Ovary (tissue), 9 donors: Measurements from ENCODE around the gene RHOV. TPM values are rescaled to one million over a fixed set of nuclear protein-coding genes. Genes with fewer than 3 reads are reported as not detected.
A peak's percentile ranks its signal among the peaks of the same experiment; 100 is the strongest.

Source experiments
- DNase-seq, 5 donors: peaks; one replicate each; pipeline ENCODE4 v3.0.0-alpha.2; 2019 to 2020
- H3K27ac ChIP-seq, 2 donors: fragments of 200-600 bp; one replicate each; pipeline versions ENCODE4 v1.5.1 to v1.8.0; 2019 to 2022
- H3K27me3 ChIP-seq: fragments of 200-600 bp; one replicate; pipeline ENCODE4 v1.8.0; 2022
- H3K36me3 ChIP-seq: fragments of 200-600 bp; sonication (generic); one replicate; pipeline ENCODE4 v1.5.1; 2019
- H3K4me1 ChIP-seq: one replicate; pipeline ENCODE4 v1.8.1; 2013; ENCODE audit warnings: mild to moderate bottlenecking, moderate library complexity; ENCODE audit not compliant: insufficient read depth
- H3K4me3 ChIP-seq: fragments of 200-600 bp; sonication (generic); one replicate; pipeline ENCODE4 v1.5.1; 2017
- H3K9me3 ChIP-seq, 2 donors: fragments of 200-600 bp in 1 of 2; sonication (generic) in 1 of 2; one replicate each; pipeline versions ENCODE4 v1.5.1 to v1.8.1; 2013 to 2019; ENCODE audit warnings: mild to moderate bottlenecking in 1 of 2, moderate library complexity in 1 of 2
- EP300 ChIP-seq: sonication (generic); formaldehyde crosslinking; IDR thresholded peaks from one replicate; pipeline ENCODE4 v1.6.1; 2017; ENCODE audit warnings: antibody characterized with exemption
- POLR2A ChIP-seq: fragments of 450-650 bp; IDR thresholded peaks from one replicate; pipeline ENCODE4 v1.6.1; 2017; ENCODE audit warnings: antibody characterized with exemption, mild to moderate bottlenecking, moderate library complexity
- WGBS, 3 donors: extraction: QIAGEN DNeasy Blood & Tissue Kit in 1 of 3; methylation state at CpG; one replicate each; pipeline versions ENCODE4 v1.1.5 to v1.1.7; 2013 to 2017; 5-methylcytosine and 5-hydroxymethylcytosine counted together
- intact Hi-C, 4 donors: fragments of 100-400 bp; cut with DNase I; formaldehyde crosslinking; loops; one replicate each; pipeline versions ENCODE4 v1.11.0 to v1.15.1; 2022 to 2023
- polyA plus RNA-seq, 2 donors: library from polyadenylated mRNA; stranded (reverse); fragments of 200-250 nt in 1 of 2; fragments of 350-450 nt in 1 of 2; fragmentation: Illumina TruSeq in 1 of 2; extraction: RNeasy Lipid Tissue Mini Kit (QIAGEN cat#74804) in 1 of 2; gene quantifications; one replicate each; pipeline ENCODE4 v1.2.3, GENCODE V29; 2013 to 2014
- total RNA-seq, 7 donors: library from RNA; depleted of rRNA in 2 of 7; stranded (reverse); fragments of >200 nt in 2 of 7; fragmentation: NEBNext Ultra II Directional in 3 of 7; extraction: Animal tissue kit (Norgen Biotek cat#: 25700) in 3 of 7; gene quantifications; one replicate each; pipeline versions ENCODE4 v1.1.0 to v1.2.4, GENCODE V29; 2016 to 2023
- TF ChIP-seq, protein P1 (sequence below), 3 donors: fragments of 450-650 bp in 2 of 3; fragments of 200-600 bp in 1 of 3; IDR thresholded peaks; one replicate each; pipeline versions ENCODE4 v1.5.1 to v1.8.0; 2016 to 2022; ENCODE audit warnings: antibody characterized with exemption in 3 of 3, mild to moderate bottlenecking in 1 of 3
- donor health status: DM: no; HTN: no; CAD: no; lungs with moderate emphysema.
- donor health status: DM: no; HTN: no; CAD: no.
- donor health status: Bipolar disorder and iron deficiency.
- donor health status: DM: yes; HTN: yes; CAD: no.
- donor health status: DM: no; HTN: no; CAD: no.
- donor health status: DM: yes; HTN: yes; CAD: no.

Gene RHOV
- total and polyA plus RNA-seq, 9 donors, result 0.07 to 3.4 (median 0.26) TPM; not detected in 3

DNA sequence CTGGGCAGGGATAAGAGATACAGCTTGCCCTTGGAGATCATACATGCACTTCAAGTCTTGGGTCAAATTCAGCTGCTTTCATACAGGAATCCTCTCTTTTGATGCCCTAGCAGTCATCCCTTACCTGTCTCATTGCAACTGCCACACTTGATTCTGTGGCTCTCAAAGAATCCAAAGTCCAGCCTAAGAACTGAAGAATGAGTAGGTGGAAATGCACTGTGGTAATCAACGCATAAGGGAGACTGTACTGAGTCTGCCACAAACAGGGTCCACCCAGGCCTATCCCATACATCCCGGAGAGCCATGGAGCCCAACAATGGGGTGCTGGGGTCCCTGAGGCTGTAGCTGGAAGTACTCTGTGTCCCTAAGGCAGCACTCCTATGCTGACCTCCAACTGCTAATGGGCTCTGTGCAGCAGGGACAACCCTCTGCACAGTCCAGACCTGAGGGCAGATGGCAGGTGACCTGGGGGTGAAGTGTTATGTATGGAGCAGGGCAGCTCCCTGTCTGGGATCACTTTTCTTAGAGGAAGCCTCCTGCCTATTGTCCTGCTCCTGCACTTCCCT lies 18.5 kb upstream of the RHOV start:
- Histone ChIP-seq H3K27me3 (no peaks in the 10 kb centered on the region), H3K27ac (no peak overlapping the region), H3K4me1 (peaks cover 5% of the 10 kb centered on the region), H3K9me3 (no peaks in the 10 kb centered on the region), H3K4me3 (no peak overlapping the region), H3K36me3 (no peaks in the 10 kb centered on the region)
- TF ChIP-seq POLR2A (no peak), EP300 (no peak)
- TF ChIP-seq, protein P1, sequence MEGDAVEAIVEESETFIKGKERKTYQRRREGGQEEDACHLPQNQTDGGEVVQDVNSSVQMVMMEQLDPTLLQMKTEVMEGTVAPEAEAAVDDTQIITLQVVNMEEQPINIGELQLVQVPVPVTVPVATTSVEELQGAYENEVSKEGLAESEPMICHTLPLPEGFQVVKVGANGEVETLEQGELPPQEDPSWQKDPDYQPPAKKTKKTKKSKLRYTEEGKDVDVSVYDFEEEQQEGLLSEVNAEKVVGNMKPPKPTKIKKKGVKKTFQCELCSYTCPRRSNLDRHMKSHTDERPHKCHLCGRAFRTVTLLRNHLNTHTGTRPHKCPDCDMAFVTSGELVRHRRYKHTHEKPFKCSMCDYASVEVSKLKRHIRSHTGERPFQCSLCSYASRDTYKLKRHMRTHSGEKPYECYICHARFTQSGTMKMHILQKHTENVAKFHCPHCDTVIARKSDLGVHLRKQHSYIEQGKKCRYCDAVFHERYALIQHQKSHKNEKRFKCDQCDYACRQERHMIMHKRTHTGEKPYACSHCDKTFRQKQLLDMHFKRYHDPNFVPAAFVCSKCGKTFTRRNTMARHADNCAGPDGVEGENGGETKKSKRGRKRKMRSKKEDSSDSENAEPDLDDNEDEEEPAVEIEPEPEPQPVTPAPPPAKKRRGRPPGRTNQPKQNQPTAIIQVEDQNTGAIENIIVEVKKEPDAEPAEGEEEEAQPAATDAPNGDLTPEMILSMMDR (IDR thresholded peaks at IDR 0.05), result no peak
- intact Hi-C loops, result loop anchor here (5.0 to 10.0 kb wide), 6 partner anchors 35 to 378 kb away; partner anchors contain the start of genes KNL1 (in 1 of the 4) and RAD51 (in 1 of the 4)
- WGBS, 3 donors, result 85 to 93% (median 86%) methylated on average over 2 of the region's 2 CpGs
- DNase-seq, result no peak

DNA sequence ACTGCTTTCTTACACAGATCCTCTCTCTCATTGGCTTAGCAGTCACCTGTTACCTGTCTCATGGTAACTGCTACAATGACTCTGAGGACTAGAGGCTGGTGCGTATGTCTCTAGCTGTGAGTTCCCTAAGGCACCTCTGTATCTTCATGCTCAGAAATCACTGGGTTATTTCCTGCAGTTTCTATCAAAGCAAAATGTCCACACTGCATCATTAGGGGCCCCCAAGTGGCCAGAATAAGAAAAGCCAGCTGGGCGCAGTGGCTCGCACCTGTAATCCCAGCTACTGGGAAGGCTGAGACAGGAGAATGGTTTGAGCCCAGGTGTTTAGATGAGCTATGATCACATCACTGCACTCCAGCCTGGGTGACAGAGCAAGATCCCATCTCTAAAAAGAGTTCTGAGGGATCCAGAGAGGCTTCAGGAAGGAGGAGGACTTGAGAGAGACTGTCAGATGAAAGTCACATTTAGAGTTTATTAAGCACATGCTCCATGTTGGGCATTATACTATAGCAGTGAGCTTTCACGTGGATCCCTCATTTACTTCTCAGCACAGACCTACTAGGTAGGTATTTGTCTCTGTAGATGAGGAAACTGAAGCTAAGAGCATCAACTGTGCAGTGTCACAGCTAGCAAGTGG lies 17.9 kb upstream of the RHOV start:
- DNase-seq, result no peak
- 7 to 17% (median 11%) methylated on average over 4 of the region's 4 CpGs for WGBS, 3 donors

DNA sequence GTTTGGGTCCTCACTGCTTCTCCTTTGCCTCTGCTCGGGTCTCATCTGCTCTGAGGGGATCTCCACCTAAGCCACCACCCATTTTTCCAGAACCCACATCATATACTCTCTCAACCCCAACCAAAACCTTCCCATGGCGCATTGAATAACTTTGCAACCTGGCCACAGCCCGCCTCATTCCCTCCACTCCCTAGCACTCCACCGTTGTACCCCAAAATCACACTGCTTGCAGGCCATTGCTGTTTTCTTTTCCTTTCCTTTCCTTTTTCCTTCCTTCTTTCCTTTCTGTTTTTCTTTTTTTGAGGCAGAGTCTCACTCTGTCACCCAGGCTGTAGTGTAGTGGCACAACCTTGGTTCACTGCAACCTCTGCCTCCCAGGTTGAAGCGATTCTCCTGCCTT lies 17.1 kb upstream of the RHOV start:
- H3K27ac ChIP-seq, result no peak overlapping the region
- no peaks in the 10 kb centered on the region for H3K9me3 ChIP-seq
- H3K4me3 ChIP-seq, result no peak overlapping the region
- no peak for DNase-seq
- no peaks in the 10 kb centered on the region for H3K36me3 ChIP-seq
- TF ChIP-seq, protein P1 (IDR thresholded peaks at IDR 0.05), result no peak
- no peak for TF ChIP-seq POLR2A
- no peak for TF ChIP-seq EP300
- intact Hi-C loops, result loop anchor here (5.0 to 10.0 kb wide), 6 partner anchors 34 to 376 kb away; partner anchors contain the start of genes KNL1 (in 1 of the 4) and RAD51 (in 1 of the 4)
- peaks cover 5% of the 10 kb centered on the region for H3K4me1 ChIP-seq
- no peaks in the 10 kb centered on the region for H3K27me3 ChIP-seq
- 84 to 92% (median 85%) methylated on average over 5 of the region's 5 CpGs for WGBS, 3 donors

More for the DNA sequence above, 17.9 kb upstream of the RHOV start:
- intact Hi-C loops, result loop anchor here (5.0 to 10.0 kb wide), 6 partner anchors 35 to 377 kb away; partner anchors contain the start of genes KNL1 (in 1 of the 4) and RAD51 (in 1 of the 4)
- Histone ChIP-seq H3K27me3 (no peaks in the 10 kb centered on the region), H3K9me3 (no peaks in the 10 kb centered on the region), H3K4me1 (peaks cover 5% of the 10 kb centered on the region), H3K4me3 (no peak overlapping the region), H3K27ac (no peak overlapping the region), H3K36me3 (no peaks in the 10 kb centered on the region)
- TF ChIP-seq EP300, result no peak
- TF ChIP-seq, protein P1 (IDR thresholded peaks at IDR 0.05), result peak in 2 of 3 donors; percentile 42 to 45

DNA sequence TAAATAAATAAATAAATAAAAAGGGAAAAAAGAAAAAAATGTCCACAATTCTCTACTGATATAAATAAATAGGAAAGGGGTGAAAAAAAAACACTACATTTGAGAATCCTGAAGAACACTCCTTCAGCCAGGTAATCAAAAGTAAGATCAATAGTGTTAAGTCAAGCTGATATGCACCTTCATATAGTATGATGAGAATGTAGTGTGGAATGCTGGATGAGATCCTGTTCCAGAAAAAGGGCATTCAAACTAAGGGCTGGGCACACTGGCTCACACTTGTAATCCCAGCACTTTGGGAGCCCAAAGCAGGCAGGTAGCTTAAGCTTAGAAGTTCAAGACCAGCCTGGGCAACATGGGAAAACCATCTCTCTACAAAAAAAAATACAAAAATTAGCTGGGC lies 15.1 kb upstream of the RHOV start:
- DNase-seq, result no peak
- Histone ChIP-seq H3K27me3 (no peaks in the 10 kb centered on the region), H3K4me1 (peaks cover 5% of the 10 kb centered on the region), H3K4me3 (no peak overlapping the region), H3K27ac (no peak overlapping the region), H3K9me3 (no peaks in the 10 kb centered on the region), H3K36me3 (no peaks in the 10 kb centered on the region)
- intact Hi-C loops, result no loop called here
- TF ChIP-seq EP300, result no peak
- TF ChIP-seq, protein P1 (IDR thresholded peaks at IDR 0.05), result no peak
- TF ChIP-seq POLR2A, result no peak
